PC-9 (cell line): ENCODE measurements around the gene GADD45A.

Source experiments
- CTCF ChIP-seq: fragments of 200-600 bp; sonication (generic); conservative IDR thresholded peaks from 2 replicates; pipeline ENCODE4 v1.6.1; 2017; ENCODE audit warnings: mixed run types, antibody characterized with exemption, mild to moderate bottlenecking, moderate library complexity
- EZH2 ChIP-seq: fragments of 200-600 bp; sonication (generic); IDR thresholded peaks from 2 replicates; pipeline ENCODE4 v1.8.0; 2017; ENCODE audit warnings: antibody characterized with exemption, low read depth

- TF ChIP-seq EZH2 (no peak), CTCF (no peak)
Observed at GRCh38 chr1:67737875-67738274, 52.9 kb downstream of the GADD45A start.
